NCI-H524 treated with DMSO at 0.1 percent for 48 hours (cell line): ENCODE results near the gene LEF1.
"Not testable (repeated sequence)": the region's sequence is repeated elsewhere in the genome, so short reads cannot be mapped to it uniquely, and the experiment has no call there.

Experiments
- DNase-seq: peaks from one replicate; lab custom pipeline; 2025; lab: John Stamatoyannopoulos, UW

The LEF1 gene

DNA sequence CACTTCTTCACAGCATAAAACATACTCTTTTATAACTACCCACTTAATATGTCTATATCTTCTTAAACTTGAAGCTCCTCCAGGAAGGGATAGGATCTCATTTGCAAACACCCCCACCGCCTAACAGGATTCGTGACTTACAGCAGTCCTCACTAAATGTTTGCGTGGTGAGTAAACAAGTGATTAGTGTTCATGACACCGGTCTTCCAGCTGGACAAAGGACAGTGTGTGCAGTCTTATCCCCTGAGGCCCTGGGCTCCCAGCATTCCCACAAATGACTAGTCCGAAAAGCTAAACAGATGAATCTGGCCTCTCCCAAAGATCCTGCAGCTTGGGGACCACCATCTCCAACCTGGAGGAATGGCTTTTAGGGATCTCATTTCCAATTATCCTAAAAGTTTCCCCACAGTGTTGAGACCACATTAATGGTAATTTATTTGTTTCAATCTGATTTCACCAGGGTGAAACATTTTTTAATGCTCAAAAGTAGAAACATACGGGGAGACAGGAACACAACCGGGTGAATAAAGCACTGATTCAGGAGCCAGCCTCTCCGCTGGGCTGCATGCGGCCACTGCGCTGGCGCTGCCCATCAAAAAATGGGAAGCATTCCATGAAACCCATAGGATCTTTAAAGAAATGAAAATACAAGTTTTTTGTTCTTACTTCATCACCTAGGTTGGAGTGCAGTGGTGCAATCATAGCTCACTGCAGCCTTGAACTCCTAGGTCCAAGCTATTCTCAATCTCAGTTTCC lies 109.9 kb downstream of the LEF1 start:
- no peak for DNase-seq

DNA sequence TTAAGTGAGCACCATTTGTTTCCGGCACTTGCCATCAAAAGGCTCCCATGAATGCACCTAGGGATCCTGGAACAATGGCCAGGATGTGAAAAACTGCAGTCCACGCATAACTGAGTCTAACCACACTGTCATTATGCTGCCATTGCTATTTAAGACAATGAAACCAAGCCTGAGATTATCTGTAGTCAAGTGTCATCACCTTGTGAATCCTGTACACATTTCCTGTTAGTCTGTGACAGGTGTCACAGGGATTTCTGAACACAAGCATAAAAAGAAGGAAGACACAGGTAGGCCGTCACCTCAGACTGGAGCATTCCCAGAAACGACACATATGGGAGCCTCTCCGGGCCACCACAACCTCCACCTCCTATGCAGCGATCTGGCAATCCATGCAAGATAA lies 112.3 kb downstream of the LEF1 start:
- no peak for DNase-seq

DNA sequence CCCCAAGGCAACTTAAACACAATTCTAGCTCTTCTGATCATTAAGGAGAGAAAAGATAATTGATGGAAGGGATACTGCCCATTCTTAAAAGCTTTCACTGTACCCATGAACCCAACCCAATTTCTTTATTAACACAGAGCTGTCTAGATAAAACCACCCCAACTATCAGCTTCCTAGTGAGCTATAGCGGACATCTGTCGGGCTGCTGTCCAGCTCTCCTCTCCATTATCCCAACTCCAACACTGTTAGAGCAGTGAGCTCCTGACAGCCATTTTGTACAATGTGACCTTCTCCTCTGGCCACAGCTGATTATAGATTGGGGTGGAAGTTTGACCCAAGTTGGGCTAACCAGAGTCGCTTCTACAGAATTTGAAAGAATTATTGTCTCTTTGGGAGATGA lies 112.9 kb downstream of the LEF1 start:
- no peak for DNase-seq

DNA sequence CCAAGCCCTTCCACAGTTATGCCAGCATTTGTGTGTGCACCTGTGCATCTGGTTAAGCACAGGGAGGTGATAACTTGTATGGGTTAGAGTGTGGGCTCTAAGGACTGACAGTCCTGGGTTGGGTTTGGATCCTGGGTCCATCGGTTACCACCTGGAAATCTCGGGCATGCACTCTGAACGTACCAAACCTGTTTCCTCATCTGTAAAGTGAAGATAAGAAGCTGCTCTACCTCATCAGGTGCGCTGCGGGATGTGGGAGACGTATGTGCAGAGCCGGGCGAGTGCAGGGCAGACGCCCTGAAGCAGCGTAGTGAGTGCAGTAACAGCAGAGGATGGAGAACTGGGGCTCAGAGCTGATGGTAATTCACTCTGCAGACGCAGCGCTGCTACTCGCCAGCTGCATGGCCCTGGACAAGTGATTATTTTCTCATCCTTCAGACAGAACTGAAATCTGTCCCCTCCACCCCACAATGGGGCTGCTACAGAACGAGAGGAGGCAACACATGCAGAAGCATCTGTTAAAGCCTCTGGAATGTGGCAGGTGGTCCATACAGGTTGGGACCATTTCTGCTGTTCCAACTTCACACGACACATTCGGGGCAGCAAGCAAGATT lies 114.6 kb downstream of the LEF1 start:
- DNase-seq, result no peak

DNA sequence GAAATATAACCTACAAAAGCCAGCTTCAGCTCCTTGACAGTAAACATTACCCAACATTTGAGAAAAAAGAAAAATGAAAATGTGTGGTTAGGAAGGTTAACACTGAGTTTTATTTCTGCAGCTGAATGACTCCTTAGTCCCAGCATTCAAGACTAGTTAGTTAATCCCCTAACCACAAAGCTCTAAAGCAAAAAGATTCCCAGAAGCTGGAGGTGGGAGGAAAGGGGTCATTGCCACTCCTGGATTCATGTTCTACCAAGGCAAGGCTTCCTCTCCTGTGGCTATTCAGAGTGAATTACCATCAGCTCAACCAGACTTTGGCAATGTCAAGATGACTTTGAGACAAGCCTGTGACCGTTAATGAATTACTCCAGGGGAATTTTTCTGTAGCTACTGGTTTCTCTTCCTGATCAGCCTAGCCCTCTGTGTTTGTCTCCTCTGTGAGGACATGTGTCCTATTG lies 115.5 kb downstream of the LEF1 start:
- no peak for DNase-seq

DNA sequence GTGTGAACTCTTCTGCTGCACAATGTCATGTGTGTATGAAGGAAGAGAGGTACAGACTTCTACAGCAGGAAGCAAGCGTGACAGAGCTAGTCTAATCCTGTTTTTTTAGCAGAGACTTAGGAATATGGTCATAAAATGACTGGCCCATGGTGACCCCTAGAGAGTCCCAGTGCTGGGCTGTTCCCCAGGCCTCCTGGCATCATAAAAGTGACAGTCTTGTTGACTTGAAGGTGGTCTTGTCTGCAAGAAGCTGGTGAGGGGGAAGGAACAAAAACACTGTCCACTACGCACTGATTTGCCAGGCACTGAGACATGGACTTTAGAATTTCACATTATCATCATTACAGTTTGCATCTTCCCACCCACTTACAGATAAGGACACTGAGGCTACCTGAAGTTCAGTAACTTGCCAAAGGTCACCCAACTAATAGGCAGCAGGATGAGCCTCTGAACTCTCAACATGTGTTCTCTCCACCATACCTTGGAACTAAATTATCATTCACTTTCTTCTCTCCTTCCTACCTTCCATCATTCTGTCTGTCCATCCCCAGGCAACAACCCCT lies 116.1 kb downstream of the LEF1 start:
- no peak for DNase-seq

DNA sequence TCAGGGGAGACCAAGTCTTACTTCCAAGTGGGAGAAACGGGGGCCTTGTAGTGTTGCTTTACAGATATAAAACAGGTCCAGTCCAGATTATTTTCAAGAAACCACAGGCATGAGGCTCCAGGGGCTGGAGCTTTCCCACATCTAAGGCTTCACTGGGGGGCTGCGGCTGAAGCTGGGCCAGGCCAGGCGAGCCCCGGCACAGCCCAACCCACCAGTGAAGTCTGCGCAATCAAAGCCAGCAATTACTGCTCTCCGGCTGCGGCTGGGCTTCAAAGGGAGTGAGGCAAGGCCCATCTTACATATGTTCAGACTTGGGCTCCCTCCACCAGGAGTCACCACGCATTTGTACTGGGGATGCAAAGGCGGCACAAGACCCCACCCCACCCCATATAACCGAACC lies 117.4 kb downstream of the LEF1 start:
- DNase-seq, result no peak

DNA sequence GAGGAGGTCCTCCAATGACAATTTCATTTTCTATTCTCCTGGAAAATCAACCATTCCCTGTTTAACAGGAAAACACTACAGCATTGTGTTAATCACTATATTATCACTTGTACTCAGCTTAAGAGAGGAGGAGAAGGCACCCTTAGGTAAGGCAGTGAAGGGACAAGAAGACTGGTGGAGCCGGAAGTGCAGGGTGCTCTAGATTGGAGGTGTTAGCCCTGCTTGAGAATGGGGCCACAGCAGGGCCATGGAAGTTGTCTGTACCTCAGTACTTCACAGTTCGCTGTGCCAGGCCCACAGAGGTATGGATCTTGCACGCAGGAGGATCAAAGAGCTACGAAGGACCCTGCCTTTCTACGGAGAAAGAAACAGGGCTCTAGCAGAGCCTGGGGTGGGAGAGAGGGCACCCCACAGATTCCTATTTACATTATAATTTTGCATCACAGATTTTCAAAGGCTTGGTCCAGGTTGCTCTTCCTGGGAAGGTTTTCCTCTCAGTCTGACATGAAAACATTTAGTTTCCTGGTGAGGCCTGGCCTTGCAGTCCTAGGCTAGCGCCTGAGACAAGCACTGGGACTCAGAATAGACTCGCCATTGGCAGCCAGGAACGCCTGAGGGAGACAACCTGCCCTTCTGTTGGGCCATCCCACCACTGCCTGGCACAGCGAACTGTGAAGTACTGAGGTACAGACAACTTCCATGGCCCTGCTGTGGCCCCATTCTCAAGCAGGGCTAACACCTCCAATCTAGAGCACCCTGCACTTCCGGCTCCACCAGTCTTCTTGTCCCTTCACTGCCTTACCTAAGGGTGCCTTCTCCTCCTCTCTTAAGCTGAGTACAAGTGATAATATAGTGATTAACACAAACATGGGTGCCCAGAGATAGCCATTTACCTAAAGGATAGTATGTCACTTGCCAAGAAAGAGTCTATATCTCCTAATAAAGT lies 118.3 kb downstream of the LEF1 start:
- not testable (repeated sequence) for DNase-seq

DNA sequence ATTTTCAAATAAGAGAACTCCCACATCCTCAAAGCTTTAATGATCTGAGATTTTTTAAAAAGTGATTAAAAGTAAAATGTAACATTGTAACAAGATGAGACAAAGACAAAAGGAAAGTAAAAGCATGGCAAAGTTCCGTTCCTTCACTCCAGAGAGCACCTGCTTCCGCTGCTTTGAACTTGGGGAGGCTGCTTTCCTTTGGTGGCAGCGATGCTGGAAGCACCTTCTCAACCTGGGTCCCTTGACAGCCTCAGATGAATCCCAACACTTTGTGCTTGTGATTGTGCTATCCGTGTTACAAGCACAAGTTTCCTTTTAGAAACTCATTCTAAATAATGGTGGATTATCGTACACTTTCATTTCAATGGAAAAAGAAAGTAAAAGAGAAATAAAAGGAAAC lies 119.3 kb downstream of the LEF1 start:
- DNase-seq, result no peak

DNA sequence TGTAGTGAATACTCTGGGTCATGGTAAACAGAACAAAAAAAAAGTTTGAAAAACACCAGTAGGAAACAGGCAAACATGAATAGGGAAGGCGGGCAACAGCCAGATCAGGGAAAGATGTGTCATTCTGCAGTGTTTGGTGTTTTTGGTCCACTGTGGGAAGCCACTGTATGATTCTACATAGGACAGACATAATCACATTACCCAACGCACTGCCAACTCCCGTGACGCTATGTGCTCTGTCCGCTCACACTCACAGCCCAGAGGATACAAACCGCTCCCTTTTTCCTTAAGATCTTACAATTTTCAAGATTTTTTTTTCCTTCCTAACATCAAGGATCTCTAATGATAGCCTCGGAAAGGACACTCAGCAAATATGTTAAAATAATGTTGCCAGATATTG lies 119.7 kb downstream of the LEF1 start:
- DNase-seq, result no peak

DNA sequence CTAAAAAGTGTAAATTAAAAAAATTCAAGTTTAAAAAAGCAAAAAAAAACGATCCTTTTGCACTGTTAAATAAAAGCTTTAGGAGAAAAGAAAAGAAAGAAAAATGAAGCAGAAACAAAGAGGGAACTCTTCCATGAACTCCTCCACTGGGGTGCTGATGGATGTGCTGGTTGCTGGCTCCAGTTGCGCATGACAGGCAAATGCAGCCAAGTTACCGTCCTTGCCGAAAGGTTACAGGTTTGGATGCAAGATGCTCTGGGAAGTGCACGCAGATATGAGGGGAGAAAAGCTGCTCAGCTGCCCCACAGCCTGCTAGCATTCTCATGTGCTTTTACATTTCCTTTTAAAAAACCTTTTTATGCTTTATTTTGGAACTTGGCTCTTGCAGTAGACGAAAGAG lies 120.6 kb downstream of the LEF1 start:
- DNase-seq, result no peak

DNA sequence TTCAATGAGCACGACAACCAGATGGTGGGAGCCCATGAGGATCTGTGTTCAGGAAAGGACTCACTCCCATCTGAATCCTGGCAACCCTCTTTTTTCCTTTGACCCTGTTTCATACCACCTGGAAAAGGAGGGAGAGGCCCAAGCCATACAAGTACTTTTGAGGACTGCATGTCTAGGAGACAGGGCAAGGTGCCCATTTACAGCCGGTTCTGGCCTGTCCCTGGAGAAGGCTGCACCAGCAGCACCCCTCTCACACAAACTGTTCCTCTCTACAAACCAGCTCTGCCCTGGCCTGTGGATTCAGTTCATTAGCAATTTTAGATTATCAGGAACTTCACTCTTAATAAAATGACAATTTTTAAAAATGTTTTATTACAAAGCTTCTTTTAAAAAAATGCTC lies 121.5 kb downstream of the LEF1 start:
- no peak for DNase-seq

DNA sequence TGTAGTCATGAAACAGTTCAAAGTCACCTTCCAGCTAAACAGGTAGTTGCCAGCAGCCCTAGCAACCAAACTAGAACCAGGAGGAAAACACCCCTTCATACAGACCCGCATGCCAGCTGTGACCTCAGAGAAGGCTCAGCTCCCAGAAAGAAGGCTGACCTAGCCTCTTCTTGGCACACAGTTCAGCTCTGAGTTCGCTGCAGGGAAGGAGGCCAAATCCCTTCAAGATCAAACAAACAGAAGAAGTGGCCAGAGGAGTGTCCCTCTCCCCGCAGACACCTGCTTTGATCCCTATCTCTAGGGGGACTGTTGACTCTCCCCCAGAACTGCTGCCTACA lies 123.1 kb downstream of the LEF1 start:
- DNase-seq, result no peak

DNA sequence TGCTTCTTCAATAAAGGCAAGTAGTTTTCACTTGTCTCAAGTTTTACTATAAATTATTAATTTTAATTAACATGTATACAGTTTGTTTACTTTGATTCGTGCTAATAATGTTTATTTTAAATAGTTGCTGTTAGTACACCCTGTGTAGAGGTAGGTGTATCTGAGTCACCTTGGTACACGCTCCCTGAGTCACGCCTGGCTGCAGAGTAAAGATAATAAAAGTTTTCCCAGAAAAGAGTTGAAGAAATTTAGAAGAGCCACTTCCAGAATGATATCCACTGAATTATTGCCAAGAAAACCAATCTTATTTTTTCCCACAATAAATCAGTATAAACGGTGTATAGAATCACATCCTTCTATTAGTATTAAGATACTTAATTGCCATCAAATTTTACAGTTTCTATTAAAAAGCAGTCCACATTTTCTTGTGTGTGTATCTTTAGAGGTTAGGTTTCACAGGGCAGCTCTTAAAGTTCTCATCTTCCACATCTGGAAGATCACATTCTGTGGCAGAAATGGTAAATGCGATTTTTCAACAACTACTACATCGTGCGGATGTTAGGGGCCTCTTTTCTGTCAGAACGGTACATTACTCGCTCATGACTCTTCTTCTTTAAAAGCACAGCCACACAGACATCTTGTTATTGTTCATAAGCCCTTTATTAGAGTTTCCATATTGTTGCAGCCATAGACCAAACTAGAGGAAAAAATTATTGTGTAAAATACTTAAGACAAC lies 123.6 kb downstream of the LEF1 start:
- no peak for DNase-seq

DNA sequence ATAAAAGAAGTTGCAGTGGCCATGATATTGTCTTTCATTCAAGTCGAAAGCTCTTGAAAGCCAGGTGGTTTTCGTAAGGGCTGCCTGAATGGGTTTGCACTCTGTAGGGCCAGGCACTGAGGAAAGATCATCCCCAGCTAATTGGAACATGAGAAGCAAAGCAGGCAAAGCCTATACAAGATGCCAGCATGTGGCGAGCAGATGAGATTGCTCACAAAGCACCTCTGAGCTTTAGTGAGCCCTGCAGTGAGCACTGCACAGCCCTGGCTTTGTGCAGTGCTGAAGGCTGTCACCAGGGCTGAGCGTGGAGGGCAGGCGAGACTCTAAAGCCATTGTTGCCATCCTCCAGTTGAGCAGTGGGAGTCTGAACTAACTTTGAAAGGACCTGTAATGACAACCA lies 125.2 kb downstream of the LEF1 start:
- DNase-seq, result no peak

DNA sequence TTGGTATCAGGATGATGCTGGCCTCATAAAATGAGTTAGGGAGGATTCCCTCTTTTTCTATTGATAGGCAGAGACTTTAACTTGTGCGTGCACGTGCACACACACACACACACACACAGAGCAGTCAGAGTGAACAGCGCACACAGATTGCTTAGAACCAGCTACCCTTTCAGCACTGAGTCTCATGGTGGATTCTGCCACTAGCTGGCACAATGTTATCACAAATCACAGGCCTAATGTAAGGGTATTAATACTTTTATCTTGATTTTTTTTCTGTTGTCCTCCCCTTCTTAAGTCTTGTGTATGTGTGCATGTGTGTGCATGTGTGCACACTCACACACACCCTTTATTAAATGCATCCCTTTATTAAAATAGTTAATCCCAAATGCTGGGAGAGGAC lies 125.8 kb downstream of the LEF1 start:
- no peak for DNase-seq

DNA sequence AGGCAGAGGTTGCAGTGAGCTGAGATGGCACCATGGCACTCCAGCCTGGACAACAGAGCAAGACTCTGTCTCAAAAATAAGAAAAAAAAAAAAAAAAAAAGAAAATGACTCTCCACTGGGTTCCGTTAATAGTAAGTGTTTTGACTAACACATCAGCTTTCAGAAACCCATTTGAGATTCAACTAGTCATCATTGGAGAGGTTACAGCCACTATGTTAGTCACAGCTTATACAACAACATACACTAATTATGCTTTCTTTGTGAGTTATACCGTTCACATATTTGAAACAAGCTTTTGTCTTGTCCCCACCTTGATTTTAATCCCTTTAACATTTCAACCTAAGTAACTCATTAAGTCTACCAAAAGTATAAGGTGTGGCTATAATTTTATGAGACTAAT lies 130.8 kb downstream of the LEF1 start:
- no peak for DNase-seq

DNA sequence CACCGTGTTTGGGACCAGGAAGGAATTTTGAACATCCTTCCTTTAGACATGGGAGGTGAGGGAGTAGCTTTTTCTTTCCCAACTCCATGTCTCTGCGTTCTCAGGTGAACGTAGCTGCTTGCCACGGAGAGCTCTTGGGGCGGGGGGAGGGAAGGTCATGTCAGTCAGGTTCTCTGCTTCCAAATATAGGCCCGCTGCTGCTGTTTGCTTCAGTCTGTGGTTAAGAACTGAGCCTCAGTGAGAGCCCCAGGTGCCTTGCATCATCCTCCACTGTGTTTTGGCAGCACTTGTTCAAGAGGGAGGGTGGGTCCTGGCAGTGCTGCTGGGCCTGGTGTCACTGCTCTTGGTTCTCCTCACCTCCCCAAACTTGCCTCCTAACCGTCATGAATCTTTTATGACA lies 132.5 kb downstream of the LEF1 start:
- DNase-seq, result no peak

DNA sequence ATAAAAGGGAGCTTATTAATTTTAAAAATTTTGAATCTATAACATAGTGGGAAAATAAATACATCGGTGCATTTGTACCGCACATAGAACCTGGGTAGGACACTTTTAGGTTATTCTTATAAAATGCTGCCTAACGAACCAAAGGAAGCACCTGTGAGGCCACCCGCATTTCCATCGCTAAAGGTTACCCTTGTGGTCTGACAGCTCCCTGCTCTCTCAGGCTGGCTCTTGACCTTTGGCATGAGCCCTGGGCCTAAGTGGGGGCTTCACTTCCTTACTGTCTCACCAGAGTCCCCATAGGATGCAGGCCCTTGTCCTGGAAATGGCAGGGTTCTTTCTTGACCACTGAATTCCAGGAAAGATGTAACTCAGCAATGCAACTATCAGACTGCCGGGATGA lies 133.0 kb downstream of the LEF1 start:
- DNase-seq, result no peak

DNA sequence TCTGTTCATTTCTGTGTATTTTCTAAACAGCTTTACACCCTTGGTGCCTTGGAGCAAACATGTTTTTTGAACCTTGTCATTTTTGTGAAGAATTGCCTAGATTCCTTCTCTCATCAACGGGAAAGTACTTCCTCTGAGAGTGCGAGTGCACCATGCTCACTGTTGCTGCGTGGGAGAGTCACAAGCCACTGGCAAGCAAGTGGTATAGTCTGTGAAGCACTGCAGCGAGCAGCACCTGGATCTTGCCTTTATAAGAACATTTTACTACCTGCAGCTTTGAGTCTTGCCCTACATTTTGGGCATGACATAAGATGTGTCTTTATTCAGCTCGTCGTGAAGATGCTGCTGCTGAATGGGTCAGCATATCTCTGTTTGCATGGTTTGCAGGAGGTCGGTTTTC lies 134.2 kb downstream of the LEF1 start:
- DNase-seq, result no peak

DNA sequence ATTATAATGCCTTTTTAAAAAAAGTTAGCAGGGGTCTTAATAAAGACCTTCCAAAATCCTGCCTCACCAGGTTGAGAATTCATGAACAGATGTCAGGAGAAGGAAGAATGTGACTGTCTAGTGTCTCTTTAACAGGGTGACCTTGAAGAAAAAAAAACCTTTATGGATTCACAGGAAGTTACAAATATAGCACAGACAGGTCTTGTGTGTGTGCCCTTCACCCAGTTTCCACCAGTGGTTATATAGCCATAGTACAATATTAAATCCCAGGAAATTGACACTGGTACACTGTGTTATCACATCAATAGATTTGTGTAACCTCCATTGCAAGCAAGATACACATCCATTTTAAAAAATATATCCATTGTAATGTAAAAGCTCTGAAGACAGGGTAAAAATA lies 135.4 kb downstream of the LEF1 start:
- DNase-seq, result no peak
